Stimulated activated memory B cell treated with anti-CD40 and anti-IgM and Interleukin-4, amounts not matched to agents 10 μg/mL and 1 μg/mL and 100 μg/mL, for 72 hours (primary cell): ENCODE measurements around the gene CELF1.

ENCODE experiments used
- ATAC-seq: fragments of 150-1000 bp; cut with Tn5 transposase; 2 replicates; pipeline ENCODE4 v1.10.0; 2021
- H3K27ac Mint-ChIP-seq: one replicate; pipeline ENCODE4 v1.8.0; 2022; ENCODE audit warnings: mild to moderate bottlenecking, mixed read lengths
- H3K27me3 Mint-ChIP-seq: one replicate; pipeline ENCODE4 v1.8.0; 2022; ENCODE audit warnings: mixed read lengths
- H3K36me3 Mint-ChIP-seq: one replicate; pipeline ENCODE4 v1.8.0; 2022; ENCODE audit warnings: mixed read lengths
- H3K4me1 Mint-ChIP-seq: one replicate; pipeline ENCODE4 v1.8.0; 2022; ENCODE audit warnings: mixed read lengths
- H3K4me3 Mint-ChIP-seq: one replicate; pipeline ENCODE4 v1.8.0; 2022; ENCODE audit warnings: mild to moderate bottlenecking, moderate library complexity, mixed read lengths
- H3K9me3 Mint-ChIP-seq: one replicate; pipeline ENCODE4 v1.8.0; 2022; ENCODE audit warnings: mixed read lengths

The CELF1 gene

DNA sequence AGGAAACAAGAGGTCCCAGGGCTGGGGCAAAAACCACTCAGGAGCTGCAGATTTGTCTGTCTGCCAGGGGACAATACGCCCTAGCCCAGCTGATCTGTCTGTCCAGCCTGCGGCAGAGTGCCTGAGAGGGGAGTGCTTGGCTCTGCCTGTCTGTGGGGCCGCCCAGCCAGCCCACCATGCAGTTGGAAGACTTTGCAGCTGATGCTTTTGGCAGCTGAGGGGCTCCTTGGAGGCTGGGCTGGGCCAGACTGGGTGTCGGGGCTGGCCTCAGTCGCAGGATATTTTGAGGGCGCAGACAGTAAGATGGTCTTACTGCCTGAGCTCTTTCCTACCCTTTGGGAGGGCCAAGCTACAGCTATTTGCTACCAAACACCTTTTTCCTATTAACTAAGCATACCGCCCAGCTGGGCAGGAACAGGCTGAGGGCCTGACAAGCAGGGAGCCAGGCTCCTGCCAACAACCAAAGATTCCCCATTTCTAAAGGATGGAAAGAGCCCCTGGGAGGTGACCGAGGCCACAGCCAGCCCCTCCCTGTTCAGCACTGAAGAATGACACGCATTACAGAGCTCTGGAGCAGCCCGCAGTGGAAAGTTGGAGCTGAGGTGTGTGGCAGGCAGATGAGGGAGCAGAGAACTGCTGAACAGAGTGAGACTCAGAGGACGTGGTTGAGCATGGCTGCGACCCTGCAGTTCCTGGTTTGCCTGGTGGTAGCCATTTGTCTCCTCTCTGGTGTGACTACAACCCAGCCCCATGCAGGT, 33.3 kb upstream of the CELF1 start, which contains the start of gene FAM180B:
TSS of gene FAM180B (plus strand) at position 581 of the 758 bp plus-strand sequence. CDS start at position 672, 91 bp downstream.
- Mint-ChIP-seq H3K36me3 (peaks cover 38% of the 10 kb centered on the region), H3K9me3 (no peaks in the 10 kb centered on the region), H3K4me1 (no peaks in the 10 kb centered on the region), H3K27me3 (no peaks in the 10 kb centered on the region), H3K27ac (no peak within 1 kb of the TSS), H3K4me3 (no peak within 1 kb of the TSS)
- no peak for ATAC-seq

DNA sequence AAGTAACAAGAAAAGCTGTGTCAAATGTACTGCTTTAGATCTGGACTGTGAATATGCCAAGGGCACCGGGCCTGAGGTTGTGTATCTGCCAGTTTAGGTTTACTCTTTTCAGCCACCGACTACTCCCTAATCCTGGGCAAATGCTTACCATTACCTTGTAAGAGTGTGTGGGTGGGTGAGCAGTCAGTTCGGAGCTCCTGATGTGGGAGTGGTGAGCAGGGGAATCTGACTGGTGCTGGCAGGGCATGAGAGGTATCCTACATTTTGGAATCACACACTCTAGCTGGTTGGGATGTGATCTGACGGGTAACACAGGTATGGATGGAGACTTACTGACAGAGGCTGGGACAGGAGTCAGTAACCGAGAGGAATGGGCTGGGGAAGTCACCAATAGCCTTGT, 30.9 kb upstream of the CELF1 start:
- Mint-ChIP-seq H3K27ac (no peak overlapping the region), H3K36me3 (peaks cover 38% of the 10 kb centered on the region), H3K27me3 (no peaks in the 10 kb centered on the region), H3K4me3 (no peak overlapping the region), H3K9me3 (no peaks in the 10 kb centered on the region), H3K4me1 (peaks cover 14% of the 10 kb centered on the region)
- no peak for ATAC-seq

DNA sequence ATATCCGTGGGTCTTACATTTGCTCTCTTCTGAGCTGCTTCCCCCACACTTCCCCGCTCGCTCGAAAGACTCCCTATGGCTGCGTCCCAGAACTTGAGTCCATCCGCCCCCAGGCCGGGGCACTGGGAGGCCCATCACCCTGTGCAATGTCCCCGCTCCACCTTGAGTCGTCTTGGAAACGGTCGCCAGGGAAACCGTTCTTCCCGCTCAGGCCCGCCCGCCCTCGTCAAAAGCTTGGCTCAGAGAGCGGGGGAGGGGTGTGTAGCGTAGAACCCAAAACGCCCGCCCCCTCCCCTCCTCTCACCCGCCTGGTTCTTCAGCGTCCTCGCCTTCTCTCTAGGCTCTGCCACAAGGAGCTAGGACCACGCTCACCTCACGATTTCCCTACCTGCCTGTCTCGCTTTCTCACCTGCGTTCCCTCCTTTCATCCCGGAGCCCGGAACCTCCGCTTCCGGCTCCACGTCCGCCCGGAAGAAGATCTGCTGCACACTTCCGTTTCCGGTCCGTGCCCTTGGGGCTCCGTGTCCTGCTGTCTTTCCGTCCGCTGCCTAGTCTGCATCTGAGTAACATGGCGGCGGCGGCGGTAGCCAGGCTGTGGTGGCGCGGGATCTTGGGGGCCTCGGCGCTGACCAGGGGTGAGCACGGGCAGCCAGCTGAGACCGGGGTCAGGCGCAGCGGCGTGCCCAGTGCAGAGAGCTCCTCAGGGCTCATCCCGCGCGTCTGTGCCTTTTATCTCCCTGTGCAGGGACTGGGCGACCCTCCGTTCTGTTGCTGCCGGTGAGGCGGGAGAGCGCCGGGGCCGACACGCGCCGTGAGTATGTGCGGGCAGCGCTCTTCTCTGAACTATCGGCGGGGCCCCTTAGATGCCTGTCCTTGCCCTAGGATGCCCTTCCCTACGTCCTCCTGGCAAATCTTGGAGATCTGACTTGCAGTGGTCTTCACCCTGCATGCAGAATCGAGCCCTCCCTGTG, 25.9 kb upstream of the CELF1 start, which contains the start of the genes KBTBD4 and NDUFS3:
TSS of gene KBTBD4 (minus strand) at position 447 of the 971 bp plus-strand sequence. CDS start at position 428, 19 bp downstream.
TSS of gene NDUFS3 (plus strand) at position 551 of the 971 bp plus-strand sequence. CDS start at position 569, 18 bp downstream.
- H3K4me1 Mint-ChIP-seq = peaks cover 34% of the 10 kb centered on the region
- H3K4me3 Mint-ChIP-seq = peak within 1 kb of the TSS; percentile 99
- no peaks in the 10 kb centered on the region for H3K9me3 Mint-ChIP-seq
- H3K27me3 Mint-ChIP-seq = no peaks in the 10 kb centered on the region
- peak; percentile 96 for ATAC-seq
- peak within 1 kb of the TSS; percentile 94 for H3K27ac Mint-ChIP-seq
- peaks cover 38% of the 10 kb centered on the region for H3K36me3 Mint-ChIP-seq

DNA sequence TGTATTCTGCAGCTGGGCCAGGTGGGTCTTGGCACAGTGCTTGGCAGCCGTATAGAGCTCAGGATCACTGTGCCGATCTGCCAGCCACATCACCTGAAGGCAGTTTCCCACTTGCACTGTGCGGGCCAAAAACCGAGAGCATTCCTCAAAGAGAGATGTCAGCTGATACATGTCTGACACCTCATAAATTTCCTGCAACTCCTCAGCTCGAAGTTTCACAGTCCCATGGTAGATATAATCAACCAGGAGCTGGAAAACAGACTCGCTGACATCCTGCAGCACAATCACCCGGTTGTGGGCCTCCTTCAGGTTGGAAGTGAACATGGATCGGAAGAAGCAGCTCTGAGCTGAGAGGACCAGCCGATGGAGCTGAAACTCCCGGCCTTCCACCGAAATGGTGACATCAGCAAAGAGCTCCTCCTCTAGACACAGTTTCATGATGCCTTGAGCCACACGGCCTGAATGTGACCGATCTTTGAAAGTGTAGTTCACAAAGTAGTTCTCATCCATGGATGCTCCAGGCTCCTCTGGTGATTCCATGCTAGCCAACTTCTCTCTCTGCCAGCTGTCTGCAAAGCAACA, 24.6 kb upstream of the CELF1 start:
- peaks cover 36% of the 10 kb centered on the region for H3K36me3 Mint-ChIP-seq
- peak overlapping the region; percentile 99 for H3K4me3 Mint-ChIP-seq
- H3K27me3 Mint-ChIP-seq = no peaks in the 10 kb centered on the region
- H3K27ac Mint-ChIP-seq = no peak overlapping the region
- no peak for ATAC-seq
- H3K4me1 Mint-ChIP-seq = peaks cover 34% of the 10 kb centered on the region
- no peaks in the 10 kb centered on the region for H3K9me3 Mint-ChIP-seq

DNA sequence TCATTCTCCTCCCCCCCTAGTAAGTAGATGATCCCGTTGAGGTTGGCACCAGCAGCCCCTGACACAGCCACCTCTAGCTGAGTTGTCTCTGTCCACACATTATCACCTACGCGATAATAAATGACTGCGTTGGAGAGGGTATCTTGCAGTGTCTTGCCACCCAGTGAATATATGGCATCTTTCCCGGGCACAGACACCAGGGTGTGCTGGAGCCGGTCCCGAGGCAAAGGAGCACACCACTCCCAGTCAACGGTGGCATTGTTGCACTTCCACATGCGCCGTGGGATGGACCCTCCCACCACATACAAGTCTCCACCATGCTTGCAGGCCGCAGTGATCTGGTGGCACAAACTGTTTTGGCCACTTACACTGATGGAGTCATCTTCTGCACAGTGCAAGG, 20.4 kb upstream of the CELF1 start:
- H3K4me3 Mint-ChIP-seq = no peak overlapping the region
- no peaks in the 10 kb centered on the region for H3K9me3 Mint-ChIP-seq
- no peak for ATAC-seq
- no peak overlapping the region for H3K27ac Mint-ChIP-seq
- H3K4me1 Mint-ChIP-seq = peaks cover 20% of the 10 kb centered on the region
- no peaks in the 10 kb centered on the region for H3K27me3 Mint-ChIP-seq
- peaks cover 31% of the 10 kb centered on the region for H3K36me3 Mint-ChIP-seq

DNA sequence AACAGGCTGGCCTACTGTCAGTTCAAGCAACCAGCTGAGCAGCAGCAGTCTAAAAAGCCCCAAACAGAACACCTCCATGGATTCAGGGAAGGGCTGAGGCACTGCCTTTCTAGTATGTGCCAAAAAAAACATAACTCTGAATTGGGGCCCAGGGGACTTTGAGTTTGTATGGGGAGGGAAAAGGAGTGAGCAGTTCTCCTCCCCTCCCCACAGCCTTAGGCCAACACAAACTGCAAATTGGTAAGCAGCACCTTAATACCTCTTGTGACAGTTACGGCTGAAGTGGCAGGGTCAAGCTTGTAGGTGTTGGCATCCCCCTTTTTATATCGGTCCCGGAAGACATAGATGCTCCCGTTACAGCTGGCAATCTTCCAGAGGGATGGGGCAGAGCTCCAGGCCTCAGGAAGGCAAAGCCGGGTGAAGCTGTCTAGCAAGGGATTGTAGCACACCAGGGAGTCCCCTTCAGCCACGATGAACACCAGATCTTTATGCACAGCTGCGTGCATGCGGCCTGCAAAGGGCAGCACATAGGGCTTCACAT, 19.9 kb upstream of the CELF1 start:
- no peak for ATAC-seq
- H3K27ac Mint-ChIP-seq = no peak overlapping the region
- peaks cover 31% of the 10 kb centered on the region for H3K36me3 Mint-ChIP-seq

DNA sequence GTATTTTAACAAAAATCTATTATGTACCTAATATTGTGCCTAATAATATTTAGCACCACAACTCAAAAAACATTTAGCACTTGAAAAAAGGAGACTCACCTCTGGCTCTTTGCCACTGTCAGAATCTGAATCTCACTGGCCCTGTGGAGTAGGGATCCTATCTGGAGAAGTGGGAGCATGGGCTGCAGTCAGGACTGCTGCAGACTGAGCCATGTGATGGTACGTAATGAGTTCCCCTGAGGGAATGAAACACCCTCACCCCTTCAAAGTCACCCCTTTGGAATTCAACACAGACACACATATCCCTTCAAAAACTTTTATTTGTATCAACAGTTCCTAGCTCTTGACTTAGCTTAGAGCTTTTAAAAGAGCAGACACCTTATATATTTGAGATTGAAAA, 19.0 kb upstream of the CELF1 start:
- Mint-ChIP-seq H3K4me1 (peaks cover 7% of the 10 kb centered on the region), H3K27me3 (no peaks in the 10 kb centered on the region), H3K27ac (no peak overlapping the region), H3K9me3 (no peaks in the 10 kb centered on the region), H3K4me3 (no peak overlapping the region), H3K36me3 (peaks cover 31% of the 10 kb centered on the region)
- no peak for ATAC-seq

More for the DNA sequence above, 19.9 kb upstream of the CELF1 start:
- Mint-ChIP-seq H3K9me3 (no peaks in the 10 kb centered on the region), H3K4me1 (peaks cover 16% of the 10 kb centered on the region), H3K27me3 (no peaks in the 10 kb centered on the region), H3K4me3 (no peak overlapping the region)

DNA sequence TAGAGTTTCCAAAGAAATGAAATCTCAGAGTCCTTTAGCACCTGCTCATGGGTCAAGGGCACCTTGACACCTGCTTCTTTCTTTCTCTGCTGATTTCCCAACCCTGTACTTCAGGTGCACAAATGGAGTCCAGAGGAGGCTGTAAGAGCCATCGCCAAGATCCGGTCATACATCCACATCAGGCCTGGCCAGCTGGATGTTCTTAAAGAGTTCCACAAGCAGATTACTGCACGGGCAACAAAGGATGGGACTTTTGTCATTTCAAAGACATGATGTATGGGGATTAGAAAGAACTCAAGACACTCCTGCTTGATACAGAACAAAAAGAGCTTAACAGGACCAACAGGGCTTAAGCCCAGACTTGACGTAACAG, 18.4 kb upstream of the CELF1 start:
- H3K4me1 Mint-ChIP-seq = peaks cover 9% of the 10 kb centered on the region
- no peaks in the 10 kb centered on the region for H3K27me3 Mint-ChIP-seq
- no peaks in the 10 kb centered on the region for H3K9me3 Mint-ChIP-seq
- H3K36me3 Mint-ChIP-seq = peaks cover 30% of the 10 kb centered on the region
- H3K27ac Mint-ChIP-seq = peak overlapping the region; percentile 11
- no peak for ATAC-seq
- H3K4me3 Mint-ChIP-seq = no peak overlapping the region

DNA sequence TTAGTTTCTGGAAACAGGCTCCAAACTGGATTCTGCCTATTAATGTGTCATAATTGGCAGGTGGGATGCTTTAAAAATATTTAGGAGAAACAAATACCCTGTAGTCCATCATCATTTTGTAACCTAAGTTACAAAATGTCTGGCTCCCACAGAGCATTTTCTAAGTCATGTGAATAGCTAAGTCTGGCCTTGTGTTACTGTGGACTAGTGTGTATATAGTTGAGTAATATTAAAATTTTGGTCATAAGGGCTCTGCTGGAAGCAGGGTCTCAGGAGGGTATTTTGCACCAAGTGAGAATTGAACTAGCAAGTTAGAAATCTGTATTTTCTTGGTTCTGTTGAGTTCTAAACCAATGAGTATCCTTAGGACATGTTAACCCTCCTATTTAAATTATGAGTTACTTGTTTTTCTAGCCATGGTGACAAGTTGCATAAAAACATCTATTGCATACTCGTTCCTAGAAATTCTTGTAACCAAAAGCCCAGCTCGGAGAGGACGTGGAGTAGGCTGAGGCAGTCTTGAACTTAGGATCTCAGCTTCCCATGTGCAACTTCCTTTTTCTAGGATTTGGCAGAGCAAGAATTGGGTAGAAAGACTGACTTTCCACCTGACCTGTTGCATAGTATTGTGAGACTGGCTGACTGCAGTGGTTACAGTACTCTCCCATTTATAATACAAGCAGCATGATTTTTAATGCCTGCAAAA, 17.9 kb upstream of the CELF1 start:
- Mint-ChIP-seq H3K27me3 (no peaks in the 10 kb centered on the region), H3K27ac (peak overlapping the region; percentile 11), H3K4me1 (peaks cover 10% of the 10 kb centered on the region), H3K36me3 (peaks cover 25% of the 10 kb centered on the region), H3K4me3 (no peak overlapping the region), H3K9me3 (no peaks in the 10 kb centered on the region)
- no peak for ATAC-seq

DNA sequence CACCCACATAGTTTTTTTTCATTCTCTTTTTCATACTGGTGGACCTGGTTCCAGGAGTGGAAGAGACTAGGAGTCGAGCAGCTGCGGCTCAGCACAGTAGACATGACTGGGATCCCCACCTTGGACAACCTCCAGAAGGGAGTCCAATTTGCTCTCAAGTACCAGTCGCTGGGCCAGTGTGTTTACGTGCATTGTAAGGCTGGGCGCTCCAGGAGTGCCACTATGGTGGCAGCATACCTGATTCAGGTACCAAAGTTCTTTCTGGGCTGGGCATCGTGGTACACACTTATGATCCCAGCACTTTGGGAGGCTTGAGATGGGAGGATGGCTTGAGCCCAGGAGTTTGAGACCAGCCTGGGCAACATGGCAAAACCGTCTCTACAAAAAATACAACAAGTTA, 16.7 kb upstream of the CELF1 start:
- H3K4me1 Mint-ChIP-seq = peaks cover 16% of the 10 kb centered on the region
- H3K4me3 Mint-ChIP-seq = no peak overlapping the region
- no peaks in the 10 kb centered on the region for H3K9me3 Mint-ChIP-seq
- H3K27ac Mint-ChIP-seq = no peak overlapping the region
- H3K36me3 Mint-ChIP-seq = peaks cover 21% of the 10 kb centered on the region
- H3K27me3 Mint-ChIP-seq = no peaks in the 10 kb centered on the region
- no peak for ATAC-seq

DNA sequence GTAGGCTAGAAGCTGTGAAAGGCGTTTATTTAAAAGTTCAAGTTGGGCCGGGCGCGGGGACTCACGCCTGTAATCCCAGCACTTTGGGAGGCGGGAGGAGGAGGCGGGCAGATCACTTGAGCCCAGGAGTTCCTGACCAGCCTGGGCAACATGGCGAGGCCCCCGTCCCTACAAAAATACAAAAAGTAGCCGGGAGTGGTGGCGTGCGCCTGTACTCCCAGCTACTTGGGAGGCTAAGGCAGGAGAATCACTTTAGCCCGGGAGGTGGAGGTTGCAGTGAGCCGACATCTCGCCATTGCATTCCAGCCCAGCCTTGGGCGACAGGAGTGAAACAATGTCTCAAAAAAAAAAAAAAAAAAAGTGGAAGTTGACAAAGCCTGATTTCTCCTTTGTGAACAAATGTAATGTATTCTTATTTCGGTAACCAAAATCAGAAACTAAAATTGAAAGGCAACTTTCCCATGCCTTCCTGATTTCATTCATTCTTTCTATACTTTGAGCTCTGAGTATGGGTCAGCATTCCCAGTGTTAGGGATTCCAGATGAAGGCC, 13.3 kb upstream of the CELF1 start:
- peak overlapping the region; percentile 86 for H3K4me3 Mint-ChIP-seq
- peaks cover 2% of the 10 kb centered on the region for H3K36me3 Mint-ChIP-seq
- peaks cover 18% of the 10 kb centered on the region for H3K4me1 Mint-ChIP-seq
- H3K9me3 Mint-ChIP-seq = no peaks in the 10 kb centered on the region
- H3K27me3 Mint-ChIP-seq = no peaks in the 10 kb centered on the region
- H3K27ac Mint-ChIP-seq = peak overlapping the region; percentile 93
- no peak for ATAC-seq

DNA sequence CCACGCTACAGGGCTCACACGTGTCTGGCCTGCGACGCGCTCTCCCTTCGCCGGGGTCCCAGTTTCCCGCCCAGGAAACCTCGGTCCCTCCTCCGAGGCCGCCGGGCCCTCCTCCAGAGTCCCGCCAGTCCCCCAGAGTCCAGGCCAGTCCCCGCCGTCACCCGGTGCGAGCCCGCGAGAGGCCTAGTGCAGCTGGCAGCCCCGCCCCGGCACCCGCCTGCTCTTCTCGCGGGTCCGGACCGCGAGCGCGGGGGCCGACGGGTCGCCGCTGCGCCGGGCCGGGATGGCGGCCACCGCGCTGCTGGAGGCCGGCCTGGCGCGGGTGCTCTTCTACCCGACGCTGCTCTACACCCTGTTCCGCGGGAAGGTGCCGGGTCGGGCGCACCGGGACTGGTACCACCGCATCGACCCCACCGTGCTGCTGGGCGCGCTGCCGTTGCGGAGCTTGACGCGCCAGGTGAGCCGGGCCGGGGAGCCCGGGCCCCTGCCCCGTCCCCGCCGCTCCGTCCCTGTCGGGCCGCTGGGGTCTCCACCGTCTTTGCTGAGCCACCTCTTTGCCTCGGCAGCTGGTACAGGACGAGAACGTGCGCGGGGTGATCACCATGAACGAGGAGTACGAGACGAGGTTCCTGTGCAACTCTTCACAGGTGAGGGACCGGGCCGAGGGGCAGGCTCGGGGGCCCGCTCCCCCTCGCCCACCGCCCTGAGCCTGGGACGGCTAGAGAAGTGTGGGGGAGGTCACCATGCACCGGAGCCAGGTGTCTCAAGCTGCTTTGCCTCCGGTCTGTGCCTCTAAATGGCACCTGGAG, 12.6 kb upstream of the CELF1 start, which contains the start of gene PTPMT1:
TSS of gene PTPMT1 (plus strand) at position 260 of the 809 bp plus-strand sequence. CDS start at position 284, 24 bp downstream.
- H3K27ac Mint-ChIP-seq = peak within 1 kb of the TSS; percentile 93
- no peaks in the 10 kb centered on the region for H3K36me3 Mint-ChIP-seq
- peaks cover 18% of the 10 kb centered on the region for H3K4me1 Mint-ChIP-seq
- ATAC-seq = peak; percentile 95
- no peaks in the 10 kb centered on the region for H3K27me3 Mint-ChIP-seq
- H3K4me3 Mint-ChIP-seq = peak within 1 kb of the TSS; percentile 86
- H3K9me3 Mint-ChIP-seq = no peaks in the 10 kb centered on the region

DNA sequence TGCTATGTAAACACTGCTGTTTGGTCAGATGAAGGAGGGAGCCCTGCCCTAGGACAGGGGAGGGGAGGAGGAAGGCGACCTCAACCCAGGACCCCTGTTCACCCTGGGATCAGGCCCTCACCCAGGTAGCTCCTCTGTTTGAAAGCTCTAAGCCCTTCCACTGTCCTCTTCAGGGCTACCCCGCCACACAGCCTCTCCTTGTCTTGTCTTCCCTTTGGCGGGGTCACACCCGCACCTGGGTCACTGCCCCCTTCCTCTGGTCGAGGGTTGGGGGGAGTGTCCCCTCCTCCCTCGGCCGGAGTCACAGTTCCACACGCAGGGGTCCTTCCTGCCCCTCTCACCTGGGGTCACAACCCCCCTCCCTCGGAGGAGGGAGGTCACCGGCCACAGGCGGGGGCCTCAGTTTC, 12.0 kb upstream of the CELF1 start:
- H3K36me3 Mint-ChIP-seq = no peaks in the 10 kb centered on the region
- peaks cover 18% of the 10 kb centered on the region for H3K4me1 Mint-ChIP-seq
- no peaks in the 10 kb centered on the region for H3K9me3 Mint-ChIP-seq
- H3K27me3 Mint-ChIP-seq = no peaks in the 10 kb centered on the region
- no peak for ATAC-seq
- peak overlapping the region; percentile 93 for H3K27ac Mint-ChIP-seq
- H3K4me3 Mint-ChIP-seq = peak overlapping the region; percentile 86
